B cell (primary cell): Measurements from ENCODE around the gene WFIKKN2. TPM values are rescaled to one million over a fixed set of nuclear protein-coding genes. Genes with fewer than 3 reads are reported as not detected.
A peak's percentile ranks its signal among the peaks of the same experiment; 100 is the strongest.

Source experiments
- ATAC-seq: fragments of 200-7000 bp; cut with Tn5 transposase; one replicate; pipeline ENCODE4 v1.10.0; 2021; ENCODE audit warnings: low read depth, mild to moderate bottlenecking, moderate number of reproducible peaks, moderate library complexity
- CTCF ChIA-PET: fragments of 350-600 bp; sonication (Branson Sonifier 250); formaldehyde crosslinking; loops from one replicate; lab custom pipeline; 2021; ENCODE audit warnings: antibody characterized with exemption, inconsistent platforms; lab: Charles Lee
- POLR2A ChIA-PET: fragments of 350-600 bp; sonication (Branson Sonifier 250); formaldehyde crosslinking; loops from one replicate; lab custom pipeline; 2021; ENCODE audit warnings: antibody characterized with exemption; lab: Charles Lee
- DNase-seq: peaks from one replicate; pipeline ENCODE4 v3.0.0; 2013
- H2AFZ ChIP-seq: 2 replicates; pipeline ENCODE4 v1.6.1; 2012; ENCODE audit warnings: mild to moderate bottlenecking, low read depth, low read length; ENCODE audit not compliant: insufficient read depth, poor library complexity, severe bottlenecking
- H3K27ac ChIP-seq, 2 donors: 1 replicate in 1 of 2; 2 replicates in 1 of 2; pipeline ENCODE4 v1.5.1; 2012 to 2013; ENCODE audit warnings: low read length in 2 of 2, mild to moderate bottlenecking in 2 of 2, moderate library complexity in 1 of 2
- H3K27me3 ChIP-seq, 4 experiments: fragments of 200-600 bp in 1 of 4; sonication (generic) in 1 of 4; replicated peaks in 1 of 4; 1 replicate in 2 of 4; 2 replicates in 2 of 4; pipeline versions ENCODE4 v1.6.1 to v1.7.0; 2013 to 2016; ENCODE audit warnings: low read length in 3 of 4, mild to moderate bottlenecking in 2 of 4, mixed read lengths in 1 of 4, moderate library complexity in 1 of 4; ENCODE audit not compliant: insufficient read depth in 4 of 4, control insufficient read depth in 3 of 4; ENCODE audit errors: control extremely low read depth in 1 of 4
- H3K36me3 ChIP-seq, 2 experiments: replicated peaks in 1 of 2; 1 replicate in 1 of 2; 2 replicates in 1 of 2; pipeline versions ENCODE4 v1.6.1 to v1.7.1; 2013; ENCODE audit warnings: low read length in 1 of 2; ENCODE audit not compliant: insufficient read depth in 2 of 2, control insufficient read depth in 1 of 2; ENCODE audit errors: control extremely low read depth in 1 of 2, extremely low read depth in 1 of 2
- H3K4me1 ChIP-seq, 2 donors: fragments of 200-600 bp in 1 of 2; sonication (generic) in 1 of 2; 1 replicate in 1 of 2; 2 replicates in 1 of 2; pipeline versions ENCODE4 v1.5.1 to v1.6.1; 2013 to 2017; ENCODE audit warnings: low read length in 2 of 2; ENCODE audit not compliant: control insufficient read depth in 2 of 2, insufficient read depth in 2 of 2
- H3K4me2 ChIP-seq: replicated peaks from 2 replicates; pipeline ENCODE3; 2012; ENCODE audit warnings: mild to moderate bottlenecking, low read depth, low read length; ENCODE audit not compliant: poor library complexity, severe bottlenecking
- H3K4me3 ChIP-seq, 5 experiments: fragments of 200-600 bp in 1 of 5; sonication (generic) in 1 of 5; 1 replicate in 3 of 5; 2 replicates in 2 of 5; pipeline versions ENCODE4 v1.5.1 to v1.7.0; 2011 to 2016; ENCODE audit warnings: low read length in 4 of 5, mild to moderate bottlenecking in 4 of 5, low read depth in 2 of 5, control low read depth in 1 of 5, moderate library complexity in 1 of 5; ENCODE audit not compliant: insufficient read depth in 1 of 5; ENCODE audit errors: control extremely low read depth in 1 of 5, extremely low read depth in 1 of 5
- H3K79me2 ChIP-seq: fragments of 200-600 bp; sonication (generic); one replicate; pipeline ENCODE4 v1.6.0; 2016; ENCODE audit warnings: low read length; ENCODE audit not compliant: control insufficient read depth, insufficient read depth
- H3K9ac ChIP-seq: fragments of 200-600 bp; sonication (generic); 2 replicates; pipeline ENCODE4 v1.6.1; 2017; ENCODE audit warnings: mild to moderate bottlenecking, low read length, moderate library complexity
- H3K9me3 ChIP-seq, 3 donors: one replicate each; pipeline versions ENCODE4 v1.6.1 to v1.7.1; 2013; ENCODE audit warnings: low read length in 2 of 3; ENCODE audit not compliant: control insufficient read depth in 2 of 3, insufficient read depth in 1 of 3; ENCODE audit errors: control extremely low read depth in 1 of 3
- H4K20me1 ChIP-seq: 2 replicates; pipeline ENCODE4 v1.6.0; 2012; ENCODE audit warnings: mild to moderate bottlenecking, low read length; ENCODE audit not compliant: insufficient read depth, control insufficient read depth, poor library complexity, severe bottlenecking
- H3K27ac Mint-ChIP-seq: one replicate; pipeline ENCODE4 v1.8.0; 2021; ENCODE audit warnings: mixed read lengths
- H3K27me3 Mint-ChIP-seq: one replicate; pipeline ENCODE4 v1.8.0; 2021; ENCODE audit warnings: mixed read lengths
- H3K4me1 Mint-ChIP-seq: one replicate; pipeline ENCODE4 v1.8.0; 2021; ENCODE audit warnings: mixed read lengths
- H3K4me3 Mint-ChIP-seq: one replicate; pipeline ENCODE4 v1.8.0; 2021; ENCODE audit warnings: mixed read lengths
- H3K9me3 Mint-ChIP-seq: one replicate; pipeline ENCODE4 v1.8.0; 2022; ENCODE audit warnings: mixed read lengths; ENCODE audit not compliant: insufficient read depth
- EZH2 ChIP-seq: IDR thresholded peaks from 2 replicates; pipeline ENCODE4 v1.6.1; 2012; ENCODE audit warnings: borderline replicate concordance, low read depth, mild to moderate bottlenecking, moderate library complexity, low read length; ENCODE audit not compliant: insufficient read depth, poor library complexity, severe bottlenecking
- WGBS: methylation state at CpG from one replicate; pipeline ENCODE4 v1.1.5; 2013; ENCODE audit warnings: missing lambda C conversion rate; ENCODE audit not compliant: insufficient coverage; 5-methylcytosine and 5-hydroxymethylcytosine counted together
- intact Hi-C: fragments of 100-400 bp; cut with micrococcal nuclease; formaldehyde crosslinking; loops from one replicate; pipeline ENCODE4 v1.10.0; 2022
- polyA plus RNA-seq: library from polyadenylated mRNA; depleted of rRNA; stranded (reverse); fragments of >200 nt; gene quantifications from 2 replicates; pipeline ENCODE4 v1.2.3, GENCODE V29; 2012
- total RNA-seq, 2 donors: library from RNA; stranded (reverse); fragments of 120-200 nt in 1 of 2; gene quantifications; 1 replicate in 1 of 2; 2 replicates in 1 of 2; pipeline versions ENCODE4 v1.2.3 to v1.2.4, GENCODE V29; 2013 to 2022
- TF ChIP-seq, protein P1 (sequence below): fragments of 200-600 bp; IDR thresholded peaks from one replicate; pipeline ENCODE4 v1.8.0; 2022; ENCODE audit warnings: antibody characterized with exemption, mild to moderate bottlenecking

WFIKKN2 gene
- total and polyA plus RNA-seq, 2 donors (not counting 1 experiment from before 2014, with no cell fraction given): not detected

DNA sequence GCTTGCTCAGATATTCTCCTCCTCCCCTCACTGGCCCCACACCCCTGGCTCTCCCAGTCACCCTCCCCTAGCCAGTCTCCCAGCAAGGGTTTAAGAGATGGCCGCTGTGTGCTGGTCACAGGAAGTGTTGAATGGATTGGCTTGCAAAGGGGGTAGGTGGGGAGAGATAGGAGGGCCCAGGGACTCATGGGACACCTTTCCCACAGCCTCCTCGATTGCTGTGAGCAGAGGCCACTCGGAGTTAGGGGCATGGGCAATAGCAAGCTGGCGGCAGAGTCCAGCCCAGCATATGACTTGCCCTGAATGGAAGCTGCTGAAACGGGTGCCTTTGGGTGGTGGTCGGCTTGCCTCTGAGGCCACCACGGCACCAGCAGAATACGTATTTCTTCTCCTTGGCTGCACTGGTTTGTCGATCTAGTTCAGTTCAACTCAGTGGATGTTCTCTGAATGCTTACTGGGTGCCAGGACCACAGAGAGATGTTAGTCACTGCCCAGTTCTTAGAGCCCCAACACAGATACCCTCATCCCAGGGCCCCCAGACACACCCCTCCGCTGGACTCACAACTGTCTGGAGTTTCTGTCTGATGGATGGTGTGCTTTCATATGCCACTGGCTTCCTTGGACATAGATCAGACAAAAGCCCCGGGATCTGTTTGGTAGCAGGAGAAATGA, 6.0 kb downstream of the WFIKKN2 start:
- no peaks in the 10 kb centered on the region for H4K20me1 ChIP-seq
- Mint-ChIP-seq H3K27me3 (no peaks in the 10 kb centered on the region), H3K27ac (no peak overlapping the region), H3K9me3 (no peaks in the 10 kb centered on the region), H3K4me1 (no peaks in the 10 kb centered on the region), H3K4me3 (no peak overlapping the region)
- 83% methylated on average over 10 of the region's 11 CpGs for WGBS
- no peaks in the 10 kb centered on the region for H3K4me1 ChIP-seq
- no peak overlapping the region for H3K9ac ChIP-seq
- no peaks in the 10 kb centered on the region for H3K79me2 ChIP-seq
- TF ChIP-seq EZH2: no peak
- TF ChIP-seq, protein P1, sequence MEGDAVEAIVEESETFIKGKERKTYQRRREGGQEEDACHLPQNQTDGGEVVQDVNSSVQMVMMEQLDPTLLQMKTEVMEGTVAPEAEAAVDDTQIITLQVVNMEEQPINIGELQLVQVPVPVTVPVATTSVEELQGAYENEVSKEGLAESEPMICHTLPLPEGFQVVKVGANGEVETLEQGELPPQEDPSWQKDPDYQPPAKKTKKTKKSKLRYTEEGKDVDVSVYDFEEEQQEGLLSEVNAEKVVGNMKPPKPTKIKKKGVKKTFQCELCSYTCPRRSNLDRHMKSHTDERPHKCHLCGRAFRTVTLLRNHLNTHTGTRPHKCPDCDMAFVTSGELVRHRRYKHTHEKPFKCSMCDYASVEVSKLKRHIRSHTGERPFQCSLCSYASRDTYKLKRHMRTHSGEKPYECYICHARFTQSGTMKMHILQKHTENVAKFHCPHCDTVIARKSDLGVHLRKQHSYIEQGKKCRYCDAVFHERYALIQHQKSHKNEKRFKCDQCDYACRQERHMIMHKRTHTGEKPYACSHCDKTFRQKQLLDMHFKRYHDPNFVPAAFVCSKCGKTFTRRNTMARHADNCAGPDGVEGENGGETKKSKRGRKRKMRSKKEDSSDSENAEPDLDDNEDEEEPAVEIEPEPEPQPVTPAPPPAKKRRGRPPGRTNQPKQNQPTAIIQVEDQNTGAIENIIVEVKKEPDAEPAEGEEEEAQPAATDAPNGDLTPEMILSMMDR: no peak
- no peak overlapping the region for H3K4me2 ChIP-seq
- ChIA-PET POLR2A (no interaction called here), CTCF (interaction anchor here (0.8 to 2.1 kb wide), 7 partner anchors 10 to 295 kb away, joined by 3 to 9 read pairs (median 5); partner anchors contain the start of gene SPATA20)
- H3K36me3 ChIP-seq: no peaks in the 10 kb centered on the region
- peak overlapping the region; percentile 40 for H2AFZ ChIP-seq
- no peak overlapping the region for H3K27ac ChIP-seq
- no peak overlapping the region for H3K4me3 ChIP-seq
- H3K27me3 ChIP-seq: peaks cover 0 to 3% (median 0%) of the 10 kb centered on the region in 4 experiments
- ATAC-seq (no peak), DNase-seq (no peak)
- no peaks in the 10 kb centered on the region for H3K9me3 ChIP-seq
- intact Hi-C loops: no loop called here

DNA sequence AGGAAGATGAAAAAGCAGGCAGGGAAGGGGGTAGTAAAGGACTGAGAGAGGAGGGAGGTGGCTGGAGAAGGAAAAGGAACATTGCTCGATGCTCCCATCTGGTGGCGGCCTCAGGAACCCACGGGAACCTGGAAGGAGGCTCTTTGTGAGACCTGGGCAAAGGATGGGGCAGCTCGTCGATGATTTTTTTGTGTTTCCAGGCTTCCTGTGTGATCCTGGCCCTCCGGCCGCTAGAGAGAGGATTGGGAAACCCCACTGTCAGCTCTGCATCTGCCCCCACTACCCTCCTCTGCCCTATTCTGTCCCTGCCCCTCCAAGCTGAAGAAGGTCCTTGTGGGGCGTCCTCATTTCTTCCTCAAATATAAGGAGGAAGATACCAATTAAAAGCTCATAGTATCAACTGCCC, 6.6 kb downstream of the WFIKKN2 start:
- ChIA-PET CTCF (interaction anchor here (0.6 to 2.1 kb wide), 11 partner anchors 10 to 300 kb away, joined by 3 to 9 read pairs (median 4); partner anchors contain the start of gene SPATA20), POLR2A (no interaction called here)
- Histone ChIP-seq H3K36me3 (no peaks in the 10 kb centered on the region), H4K20me1 (no peaks in the 10 kb centered on the region), H3K4me3 (no peak overlapping the region), H3K4me1 (no peaks in the 10 kb centered on the region), H3K9me3 (no peaks in the 10 kb centered on the region), H3K27ac (no peak overlapping the region), H3K4me2 (no peak overlapping the region), H3K79me2 (no peaks in the 10 kb centered on the region), H3K27me3 (peaks cover 0 to 3% (median 0%) of the 10 kb centered on the region in 4 experiments), H2AFZ (peak overlapping the region; percentile 40), H3K9ac (no peak overlapping the region)
- Mint-ChIP-seq H3K27me3 (no peaks in the 10 kb centered on the region), H3K27ac (peak overlapping the region; percentile 24), H3K4me1 (no peaks in the 10 kb centered on the region), H3K9me3 (no peaks in the 10 kb centered on the region), H3K4me3 (no peak overlapping the region)
- TF ChIP-seq, protein P1: peak; percentile 54
- TF ChIP-seq EZH2: no peak
- DNase-seq (peak; percentile 55), ATAC-seq (peak; percentile 43)
- intact Hi-C loops: no loop called here
- WGBS: 14% methylated on average over 7 of the region's 8 CpGs
